K562 (cell line): Measurements from ENCODE around the gene PRKAR1B. TPM values are rescaled to one million over a fixed set of nuclear protein-coding genes. Genes with fewer than 3 reads are reported as not detected.

ENCODE experiments used
- ATAC-seq: fragments of 200-7000 bp; cut with Tn5 transposase; 3 replicates; pipeline ENCODE4 v1.9.1; 2020; ENCODE audit warnings: moderate library complexity
- BruUV-seq: library from RNA; stranded (reverse); fragments of 400-500 nt; replicated peaks from 2 replicates; lab custom pipeline; 2021; lab: Mats Ljungman, UMichigan
- CTCF ChIA-PET: fragments of 300-600 bp; formaldehyde crosslinking; extraction: SDS; loops from one replicate; lab custom pipeline; 2021; ENCODE audit warnings: low intra/inter-chr PET ratio; lab: Yijun Ruan, JAX
- POLR2A ChIA-PET: fragments of 300-600, 350-650 bp; sonication (Branson Sonifier 250); formaldehyde crosslinking; extraction: SDS; loops from one replicate; lab custom pipeline; 2021; ENCODE audit warnings: antibody characterized with exemption, inconsistent platforms; lab: Yijun Ruan, JAX
- DNase-seq, 4 experiments: peaks; one replicate each; pipeline versions ENCODE4 v3.0.0 to v3.0.0-alpha.2; 2011 to 2018; ENCODE audit warnings: low spot score in 3 of 4, mixed read lengths in 3 of 4; ENCODE audit errors: extremely low read depth in 1 of 4
- FAIRE-seq: peaks from 2 replicates; lab custom pipeline; 2011; peaks lifted over from hg19 to GRCh38; lab: Jason Lieb, UNC
- H2AFZ ChIP-seq: 2 replicates; pipeline ENCODE4 v1.6.0; 2011; ENCODE audit warnings: low read depth, low read length, control low read depth, inconsistent platforms
- H3K27ac ChIP-seq: fragments of 200-600 bp; 3 replicates; pipeline ENCODE4 v1.8.0; 2011; ENCODE audit warnings: low read depth, mild to moderate bottlenecking, control low read depth, inconsistent platforms, low read length, moderate library complexity, mixed read lengths; ENCODE audit errors: extremely low read depth
- H3K27me3 ChIP-seq, 2 experiments: fragments of 300-600 bp in 1 of 2; 2 replicates in 1 of 2; 3 replicates in 1 of 2; pipeline versions ENCODE4 v1.6.0 to v1.8.0; 2011; ENCODE audit warnings: inconsistent platforms in 2 of 2, low read length in 2 of 2, mild to moderate bottlenecking in 1 of 2, mixed read lengths in 1 of 2, moderate library complexity in 1 of 2; ENCODE audit not compliant: control insufficient read depth in 2 of 2, insufficient read depth in 2 of 2
- H3K36me3 ChIP-seq: fragments of 300-600 bp; 3 replicates; pipeline ENCODE4 v1.8.0; 2011; ENCODE audit warnings: mild to moderate bottlenecking, low read length, inconsistent platforms; ENCODE audit not compliant: control insufficient read depth, insufficient read depth
- H3K4me1 ChIP-seq, 2 experiments: fragments of 200-600 bp in 1 of 2; replicated peaks in 1 of 2; 2 replicates in 1 of 2; 3 replicates in 1 of 2; pipeline versions ENCODE4 v1.5.1 to v1.8.0; 2011; ENCODE audit warnings: inconsistent platforms in 2 of 2, low read length in 2 of 2, mild to moderate bottlenecking in 1 of 2, mixed read lengths in 1 of 2, moderate library complexity in 1 of 2; ENCODE audit not compliant: control insufficient read depth in 2 of 2, insufficient read depth in 2 of 2
- H3K4me2 ChIP-seq: 2 replicates; pipeline ENCODE4 v1.6.1; 2011; ENCODE audit warnings: low read length, control low read depth, inconsistent platforms, mixed read lengths; ENCODE audit not compliant: insufficient read depth
- H3K4me3 ChIP-seq: fragments of 200-600 bp; sonication (generic), shearing (Covaris generic); 2 replicates; pipeline ENCODE4 v1.5.1; 2016; ENCODE audit warnings: control low read depth, inconsistent platforms
- H3K79me2 ChIP-seq: fragments of 200-600 bp; 3 replicates; pipeline ENCODE4 v1.8.0; 2011; ENCODE audit warnings: low read length, inconsistent platforms; ENCODE audit not compliant: control insufficient read depth, insufficient read depth
- H3K9ac ChIP-seq, 2 experiments: 2 replicates each; pipeline versions ENCODE4 v1.6.0 to v1.6.1; 2011; ENCODE audit warnings: low read depth in 2 of 2, low read length in 2 of 2, control low read depth in 1 of 2, inconsistent platforms in 1 of 2, mild to moderate bottlenecking in 1 of 2, mixed read lengths in 1 of 2; ENCODE audit not compliant: insufficient read depth in 1 of 2
- H3K9me1 ChIP-seq: one replicate; pipeline ENCODE4 v1.6.0; 2011; ENCODE audit warnings: inconsistent platforms, mild to moderate bottlenecking, low read length, moderate library complexity; ENCODE audit not compliant: control insufficient read depth, insufficient read depth
- H3K9me3 ChIP-seq: replicated peaks from 2 replicates; pipeline ENCODE4 v1.5.1; 2011; ENCODE audit warnings: low read depth, low read length, inconsistent platforms; ENCODE audit not compliant: control insufficient read depth, insufficient read depth
- H4K20me1 ChIP-seq: replicated peaks from 2 replicates; pipeline ENCODE4 v1.6.1; 2011; ENCODE audit warnings: low read length, inconsistent platforms, mixed read lengths; ENCODE audit not compliant: control insufficient read depth, insufficient read depth
- SMAD1 ChIP-seq: fragments of 150-350 bp; IDR thresholded peaks from 2 replicates; pipeline ENCODE4 v1.6.1; 2014; ENCODE audit warnings: low read length, low read depth; ENCODE audit not compliant: partially characterized antibody
- TFAM ChIP-seq: fragments of 250-450 bp; sonication (Bioruptor Pico); conservative IDR thresholded peaks from 2 replicates; pipeline ENCODE4 v1.5.0; 2021; ENCODE audit warnings: mild to moderate bottlenecking, moderate library complexity
- ZBTB33 ChIP-seq: sonication (generic); formaldehyde crosslinking; IDR thresholded peaks from 2 replicates; pipeline ENCODE4 v1.8.1; 2023; ENCODE audit warnings: mild to moderate bottlenecking, missing genetic modification reagents
- ZC3H4 ChIP-seq: sonication (generic); formaldehyde crosslinking; IDR thresholded peaks from 2 replicates; pipeline ENCODE4 v1.9.0; 2021; ENCODE audit warnings: missing genetic modification reagents, borderline replicate concordance
- WGBS: fragments of 100-300 bp; shearing (Covaris generic); methylation state at CpG from one replicate; pipeline ENCODE4 v1.1.6; 2016; ENCODE audit warnings: low coverage, mixed read lengths; ENCODE audit not compliant: insufficient coverage; ENCODE audit errors: missing lambda C conversion rate; 5-methylcytosine and 5-hydroxymethylcytosine counted together
- in situ Hi-C: fragments of 300-500 bp; cut with MboI; formaldehyde crosslinking; loops from 4 replicates; pipeline ENCODE4 v1.15.0; 2018; ENCODE audit warnings: inconsistent platforms, mixed read lengths
- intact Hi-C: fragments of 100-400 bp; cut with micrococcal nuclease; formaldehyde crosslinking; loops from 2 replicates; pipeline ENCODE4 v1.14.2; 2022
- polyA plus RNA-seq, 8 experiments: library from polyadenylated mRNA; depleted of rRNA in 4 of 8; stranded (reverse) in 5 of 8; unstranded in 3 of 8; fragments of >200 nt; fragmentation: Nextera tagmentation in 2 of 8; fragmentation: Illumina TruSeq in 1 of 8; extraction: Ambion mirVana in 2 of 8; extraction: Trizol in 1 of 8; gene quantifications; 2 replicates each; pipeline versions ENCODE4 v1.2.1 to v1.2.3, GENCODE V29; 2011 to 2014; ENCODE audit warnings: inconsistent platforms in 1 of 8, missing spikeins in 1 of 8
- total RNA-seq, 7 experiments: library from RNA; depleted of rRNA in 6 of 7; stranded (reverse); fragments of >200 nt in 6 of 7; fragmentation: Illumina TruSeq in 2 of 7; extraction: Trizol in 2 of 7; gene quantifications; 2 replicates each; pipeline versions ENCODE4 v1.2.1 to v1.2.3, GENCODE V29; 2011 to 2021; ENCODE audit warnings: low replicate concordance in 1 of 7

Gene PRKAR1B
- total and polyA plus RNA-seq, 9 of the 15 experiments (the other 6 are each of a cell fraction or from before 2014, with no cell fraction given) = 0.99 to 30.5 (median 12.7) TPM

- Histone ChIP-seq H3K9ac (peak overlapping the region in 1 of 2 experiments; percentile 43; a peak in 2 of 4 replicates), H3K9me3 (no peaks in the 10 kb centered on the region), H3K9me1 (no peaks in the 10 kb centered on the region), H4K20me1 (no peaks in the 10 kb centered on the region), H3K27ac (no peak overlapping the region), H3K36me3 (no peaks in the 10 kb centered on the region), H3K79me2 (no peaks in the 10 kb centered on the region), H3K4me2 (no peak overlapping the region), H3K4me1 (peaks cover 5 to 52% of the 10 kb centered on the region in 2 experiments; a peak in 4 of 5 replicates), H3K27me3 (peaks cover 0 to 10% of the 10 kb centered on the region in 2 experiments; a peak in 2 of 5 replicates), H3K4me3 (no peak overlapping the region), H2AFZ (no peak overlapping the region)
- intact Hi-C loops = no loop called here
- BruUV-seq = no TSS peak
- no peak for FAIRE-seq
- TF ChIP-seq ZBTB33 (peak; percentile 98), ZC3H4 (CRISPR knock-in tag) (no peak), TFAM (no peak), SMAD1 (no peak)
- ChIA-PET CTCF (no interaction called here), POLR2A (interaction anchor here (0.5 to 0.9 kb wide), 2 partner anchors 21 to 37 kb away, joined by 3 to 5 read pairs; no protein-coding TSS in a partner anchor)
- no peak for DNase-seq
- in situ Hi-C loops = no loop called here
- 76% methylated on average over 27 of the region's 37 CpGs for WGBS
- no peak for ATAC-seq
These were observed 188.1 kb downstream of the PRKAR1B start for GRCh38 chr7:538764-539685.
